Smooth muscle cell of the brain vasculature (primary cell): ENCODE measurements around the gene HOOK2.
"Not testable (repeated sequence)": the region's sequence is repeated elsewhere in the genome, so short reads cannot be mapped to it uniquely, and the experiment has no call there.

Experiments used
- DNase-seq: peaks from one replicate; pipeline ENCODE4 v3.0.0-alpha.2; 2012; ENCODE audit warnings: low read depth, low spot score

HOOK2 gene

DNA sequence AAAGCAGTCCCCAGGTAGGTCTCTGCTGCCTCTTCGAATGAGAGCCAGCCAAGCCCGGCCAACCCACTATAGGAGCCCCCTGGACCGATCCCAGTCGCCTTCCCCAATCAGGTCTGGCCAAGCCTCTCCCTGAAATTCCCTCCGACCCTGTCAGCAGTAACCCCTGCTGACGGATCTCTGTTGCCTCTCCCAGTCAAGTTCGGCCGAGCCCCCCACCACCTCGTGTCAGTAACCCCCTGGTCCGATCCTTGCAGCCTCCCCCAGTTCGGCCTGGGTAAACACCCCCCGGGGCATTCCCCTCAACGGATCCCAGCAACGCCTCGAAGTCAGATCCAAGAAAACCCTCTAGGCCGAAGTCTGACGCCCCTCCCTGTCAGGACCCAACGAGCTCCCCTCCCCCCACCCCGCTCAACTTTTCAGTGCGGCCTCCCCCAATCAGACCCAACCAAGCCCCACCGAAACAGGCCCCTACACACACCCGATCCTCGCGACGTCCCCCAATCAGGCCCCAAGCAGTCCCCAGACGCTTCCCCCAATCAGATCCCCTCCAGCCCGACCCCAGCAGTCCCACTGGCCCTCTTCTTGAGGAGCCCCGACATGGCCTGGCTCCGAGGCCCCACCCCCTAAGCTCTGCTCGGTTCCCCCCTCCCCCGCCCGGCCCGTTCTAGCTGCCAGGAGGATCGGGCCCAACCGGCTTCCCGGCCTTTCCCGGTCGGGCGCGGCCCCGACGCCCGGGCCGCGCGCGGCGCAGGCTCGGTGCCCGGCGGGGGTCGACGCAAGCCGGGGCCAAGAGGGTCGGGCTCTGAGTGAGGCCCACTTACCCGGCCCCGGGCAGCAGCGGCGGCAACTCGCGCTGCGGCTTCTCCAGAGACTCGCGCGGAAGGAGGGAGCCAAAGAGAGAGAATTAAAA lies 53.4 kb downstream of the HOOK2 start:
- DNase-seq, result no peak

DNA sequence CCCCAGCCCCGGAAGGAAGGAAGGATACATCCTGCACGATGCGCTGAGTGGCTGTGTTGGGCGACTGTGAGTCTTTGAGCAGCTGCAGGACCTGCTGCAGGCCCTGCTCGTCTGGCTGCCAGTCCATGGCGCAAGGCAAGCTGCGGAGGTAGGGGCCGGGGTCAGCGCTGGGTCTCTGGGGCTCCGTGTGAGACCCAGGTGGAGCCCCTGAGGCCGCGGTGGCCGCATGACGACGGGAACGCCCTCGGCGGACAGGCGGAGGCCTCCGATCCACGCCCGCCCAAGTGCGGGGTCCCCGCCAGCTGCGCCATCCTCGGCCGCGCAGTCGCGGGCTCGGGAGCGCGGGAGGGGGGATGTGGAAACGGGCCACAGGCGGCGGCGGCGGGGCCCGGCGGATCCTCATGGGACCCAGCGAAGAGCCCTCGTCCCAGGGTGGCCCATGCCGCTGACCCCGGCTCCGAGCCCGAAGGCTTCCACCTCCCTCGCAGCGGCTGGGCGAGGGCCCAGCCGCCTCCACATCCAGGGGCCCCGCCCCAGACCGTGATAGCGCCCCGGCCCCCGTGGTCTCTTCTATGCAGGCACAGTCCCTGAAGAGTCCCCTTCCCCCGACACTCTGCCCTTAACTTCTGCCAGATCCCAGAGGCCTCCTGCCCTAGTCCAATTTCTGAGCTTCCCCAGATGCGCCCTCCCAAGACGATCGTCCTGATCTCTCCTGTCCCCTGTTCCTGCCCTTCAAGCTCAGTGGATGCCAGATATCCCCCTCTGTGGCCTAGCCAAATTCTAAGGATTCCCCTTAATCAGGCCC lies 54.3 kb downstream of the HOOK2 start:
- no peak for DNase-seq

DNA sequence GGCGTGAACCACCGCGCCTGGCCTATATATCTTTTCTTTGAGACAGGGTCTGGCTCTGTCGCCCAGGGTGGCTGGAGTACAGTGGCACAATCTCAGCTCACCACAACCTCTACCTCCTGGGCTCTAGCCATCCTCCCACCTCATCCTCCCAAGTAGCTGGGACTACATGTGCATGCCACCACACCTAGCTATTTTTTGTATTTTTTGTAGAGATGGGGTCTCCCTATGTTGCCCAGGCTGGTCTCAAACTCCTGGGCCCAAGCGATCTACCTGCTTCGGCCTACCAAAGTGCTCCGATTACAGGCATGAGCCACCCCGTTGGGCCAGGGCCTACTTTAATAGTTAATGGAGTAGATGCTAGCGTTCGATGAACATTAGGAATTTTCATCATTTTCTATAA lies 55.1 kb downstream of the HOOK2 start:
- no peak for DNase-seq

DNA sequence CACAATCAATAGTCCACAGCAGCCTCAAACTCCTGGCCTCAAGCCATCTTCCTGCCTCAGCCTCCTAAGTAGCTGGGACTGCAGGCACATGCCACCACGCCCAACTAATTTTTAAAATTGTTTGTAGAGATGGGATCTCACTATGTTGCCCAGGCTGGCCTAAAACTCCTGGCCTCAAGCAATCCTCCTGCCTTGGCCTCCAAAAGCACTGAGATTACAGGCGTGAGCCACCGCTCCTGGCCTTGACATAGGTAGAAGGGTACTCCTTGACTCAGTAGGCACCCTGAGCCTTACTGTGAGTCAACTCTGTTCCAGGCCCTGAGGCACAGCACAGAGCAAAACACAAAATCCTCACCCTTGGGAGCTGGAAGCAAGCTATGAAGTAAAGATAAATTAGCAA lies 59.4 kb downstream of the HOOK2 start:
- DNase-seq, result no peak

DNA sequence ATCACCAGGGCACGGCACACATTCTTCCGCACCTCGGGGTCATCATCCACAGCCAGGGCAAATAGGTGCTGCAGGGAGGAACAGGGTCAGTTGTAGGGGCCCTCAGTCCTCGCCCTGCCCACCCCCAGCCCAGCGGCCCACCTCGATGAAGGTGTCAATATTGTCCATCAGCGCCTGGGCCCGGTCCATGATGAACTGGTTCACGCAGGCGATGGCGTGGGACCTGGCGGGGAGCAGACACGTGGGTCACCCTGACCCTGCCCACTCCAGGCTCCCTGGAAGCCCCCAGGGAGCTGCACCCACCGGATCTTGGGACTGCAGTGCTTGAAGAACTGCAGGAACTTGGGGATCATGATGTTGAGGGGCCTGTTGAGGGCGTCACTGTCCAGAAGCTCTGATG lies 60.2 kb downstream of the HOOK2 start:
- DNase-seq, result no peak

DNA sequence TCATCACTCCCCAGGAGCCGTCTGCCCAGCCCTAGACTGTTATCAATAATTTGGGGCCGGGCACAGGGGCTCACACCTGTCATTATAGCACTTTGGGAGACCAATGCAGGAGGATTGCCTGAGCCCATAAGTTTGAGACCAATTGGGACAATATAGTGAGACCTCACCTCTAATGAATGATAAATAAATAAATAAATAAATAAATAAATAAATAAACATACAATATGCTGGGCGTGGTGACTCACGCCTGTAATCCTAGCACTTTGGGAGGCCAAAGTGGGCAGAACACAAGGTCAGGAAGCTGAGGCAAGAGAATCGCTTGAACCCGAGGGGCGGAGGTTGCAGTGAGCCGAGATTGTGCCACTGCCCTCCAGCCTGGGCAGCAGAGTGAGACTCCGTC lies 62.0 kb downstream of the HOOK2 start:
- DNase-seq, result not testable (repeated sequence)
